OCI-LY1 (cell line): ENCODE measurements around the gene SDK1.

Source experiments
- EZH2 ChIP-seq: fragments of 200-600 bp; sonication (generic), shearing (Covaris generic); IDR thresholded peaks from 2 replicates; pipeline ENCODE4 v1.8.0; 2017; ENCODE audit warnings: borderline replicate concordance, mixed run types, mild to moderate bottlenecking, antibody characterized with exemption, low read length, moderate library complexity, mixed read lengths
- TF ChIP-seq, protein P1 (sequence below): fragments of 200-600 bp; sonication (generic), shearing (Covaris generic); IDR thresholded peaks from 2 replicates; pipeline ENCODE4 v1.5.1; 2017; ENCODE audit warnings: mild to moderate bottlenecking, antibody characterized with exemption, low read length, moderate library complexity, mixed read lengths

DNA sequence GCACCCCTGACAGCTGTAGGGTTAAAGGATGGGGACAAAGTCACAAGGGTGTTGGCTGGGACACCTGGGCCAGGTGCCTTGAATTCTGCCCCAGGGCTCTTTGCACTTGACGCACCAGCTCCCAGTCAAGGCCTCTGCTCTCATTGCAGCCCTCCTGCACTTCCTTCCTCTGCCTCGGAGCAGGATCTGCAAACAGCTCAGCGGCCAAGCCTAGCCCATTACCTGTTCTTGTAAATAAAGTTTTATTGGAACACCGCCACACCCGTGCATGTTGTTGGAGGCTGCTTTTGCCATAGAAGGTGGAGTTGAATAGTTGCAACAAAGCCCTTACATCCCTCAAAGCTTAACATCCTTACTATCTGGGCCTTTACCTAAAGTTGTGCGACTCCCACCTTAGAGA is 897.2 kb downstream of the SDK1 start:
- TF ChIP-seq, protein P1, sequence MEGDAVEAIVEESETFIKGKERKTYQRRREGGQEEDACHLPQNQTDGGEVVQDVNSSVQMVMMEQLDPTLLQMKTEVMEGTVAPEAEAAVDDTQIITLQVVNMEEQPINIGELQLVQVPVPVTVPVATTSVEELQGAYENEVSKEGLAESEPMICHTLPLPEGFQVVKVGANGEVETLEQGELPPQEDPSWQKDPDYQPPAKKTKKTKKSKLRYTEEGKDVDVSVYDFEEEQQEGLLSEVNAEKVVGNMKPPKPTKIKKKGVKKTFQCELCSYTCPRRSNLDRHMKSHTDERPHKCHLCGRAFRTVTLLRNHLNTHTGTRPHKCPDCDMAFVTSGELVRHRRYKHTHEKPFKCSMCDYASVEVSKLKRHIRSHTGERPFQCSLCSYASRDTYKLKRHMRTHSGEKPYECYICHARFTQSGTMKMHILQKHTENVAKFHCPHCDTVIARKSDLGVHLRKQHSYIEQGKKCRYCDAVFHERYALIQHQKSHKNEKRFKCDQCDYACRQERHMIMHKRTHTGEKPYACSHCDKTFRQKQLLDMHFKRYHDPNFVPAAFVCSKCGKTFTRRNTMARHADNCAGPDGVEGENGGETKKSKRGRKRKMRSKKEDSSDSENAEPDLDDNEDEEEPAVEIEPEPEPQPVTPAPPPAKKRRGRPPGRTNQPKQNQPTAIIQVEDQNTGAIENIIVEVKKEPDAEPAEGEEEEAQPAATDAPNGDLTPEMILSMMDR = no peak
- no peak for TF ChIP-seq EZH2
